Myometrial cell (primary cell): ENCODE measurements around the gene RPUSD2. TPM values are rescaled to one million over a fixed set of nuclear protein-coding genes. Genes with fewer than 3 reads are reported as not detected.

Source experiments
- total RNA-seq: library from RNA; depleted of rRNA; stranded (reverse); fragments of >200 nt; gene quantifications from 2 replicates; pipeline ENCODE4 v1.2.3, GENCODE V29; 2015

Gene RPUSD2, protein sequence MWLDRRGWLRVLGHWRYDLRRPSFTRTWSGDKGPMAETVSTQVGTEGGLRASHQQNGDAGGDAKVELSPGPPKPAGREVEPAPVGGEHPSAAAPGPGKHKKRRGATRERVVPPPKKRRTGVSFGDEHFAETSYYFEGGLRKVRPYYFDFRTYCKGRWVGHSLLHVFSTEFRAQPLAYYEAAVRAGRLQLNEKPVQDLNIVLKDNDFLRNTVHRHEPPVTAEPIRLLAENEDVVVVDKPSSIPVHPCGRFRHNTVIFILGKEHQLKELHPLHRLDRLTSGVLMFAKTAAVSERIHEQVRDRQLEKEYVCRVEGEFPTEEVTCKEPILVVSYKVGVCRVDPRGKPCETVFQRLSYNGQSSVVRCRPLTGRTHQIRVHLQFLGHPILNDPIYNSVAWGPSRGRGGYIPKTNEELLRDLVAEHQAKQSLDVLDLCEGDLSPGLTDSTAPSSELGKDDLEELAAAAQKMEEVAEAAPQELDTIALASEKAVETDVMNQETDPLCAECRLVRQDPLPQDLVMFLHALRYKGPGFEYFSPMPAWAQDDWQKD
- total RNA-seq: 12.4 and 18.1 TPM in 2 replicates

DNA sequence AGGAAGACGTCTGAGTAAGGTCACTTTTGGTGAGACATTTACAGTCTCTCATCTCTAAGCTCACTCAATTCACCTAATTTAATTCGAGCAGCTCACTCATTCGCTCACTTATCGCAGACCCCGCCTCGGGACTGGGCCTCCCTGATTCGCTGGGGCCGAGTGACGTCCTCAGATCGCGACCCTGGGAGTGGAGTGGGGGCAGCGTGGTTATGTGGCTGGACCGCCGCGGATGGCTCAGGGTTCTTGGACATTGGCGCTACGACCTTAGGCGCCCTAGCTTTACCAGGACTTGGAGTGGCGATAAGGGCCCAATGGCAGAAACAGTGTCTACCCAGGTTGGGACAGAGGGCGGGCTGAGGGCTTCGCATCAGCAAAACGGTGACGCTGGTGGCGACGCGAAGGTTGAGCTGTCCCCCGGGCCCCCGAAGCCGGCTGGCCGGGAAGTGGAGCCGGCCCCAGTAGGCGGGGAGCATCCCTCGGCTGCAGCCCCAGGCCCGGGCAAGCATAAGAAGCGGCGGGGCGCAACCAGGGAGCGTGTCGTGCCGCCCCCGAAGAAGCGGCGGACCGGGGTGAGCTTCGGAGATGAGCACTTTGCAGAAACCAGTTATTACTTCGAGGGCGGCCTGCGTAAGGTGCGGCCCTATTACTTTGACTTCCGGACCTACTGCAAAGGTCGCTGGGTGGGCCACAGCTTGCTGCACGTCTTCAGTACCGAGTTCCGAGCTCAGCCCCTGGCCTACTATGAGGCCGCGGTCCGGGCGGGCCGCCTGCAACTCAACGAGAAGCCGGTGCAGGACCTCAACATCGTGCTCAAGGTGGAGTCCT lies at the start of gene RPUSD2:
RPUSD2 (plus strand) TSS at position 171 of the 825 bp plus-strand sequence; CDS start at position 210, 39 bp downstream.

DNA sequence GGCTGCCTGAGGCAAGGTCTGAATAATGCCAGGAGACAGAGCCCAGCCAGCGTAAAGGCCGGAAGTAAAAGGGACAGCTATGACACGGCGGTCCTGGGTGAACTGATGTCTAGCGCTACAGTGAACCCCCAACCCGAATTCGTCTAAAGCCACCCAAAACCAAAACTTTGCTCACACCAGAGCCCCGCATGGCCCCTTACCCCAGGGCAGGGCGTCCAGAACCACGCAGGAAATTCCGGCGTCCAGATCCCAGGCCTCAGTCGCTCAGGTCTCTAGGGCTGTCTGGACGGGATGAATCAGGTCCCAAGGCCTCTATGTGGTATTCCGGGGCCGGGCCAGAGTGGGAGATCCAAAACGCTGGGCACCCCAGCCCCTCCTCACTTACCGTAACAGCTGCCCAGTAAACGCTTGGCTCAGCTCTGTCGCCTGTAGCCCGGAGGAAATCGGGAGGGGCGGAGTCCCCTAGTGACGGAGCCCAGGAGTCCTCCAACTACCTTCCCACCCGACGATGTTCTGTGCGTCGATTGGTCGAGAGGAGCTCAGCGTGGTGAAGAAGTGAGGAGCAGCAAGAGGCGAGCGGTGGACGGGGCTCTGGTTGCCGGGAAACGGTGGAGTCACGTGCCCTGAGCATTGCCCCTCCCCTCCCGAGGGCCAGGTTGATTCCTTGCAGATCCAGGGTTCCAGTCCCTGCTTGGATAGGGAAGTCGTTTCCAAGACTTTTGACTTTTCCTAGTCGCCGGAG lies 4.3 kb upstream of the RPUSD2 start, which contains the start of gene CCDC32:
CCDC32 (minus strand) TSS at position 452 of the 742 bp plus-strand sequence. CDS start 2,027 bp downstream, outside the sequence.

DNA sequence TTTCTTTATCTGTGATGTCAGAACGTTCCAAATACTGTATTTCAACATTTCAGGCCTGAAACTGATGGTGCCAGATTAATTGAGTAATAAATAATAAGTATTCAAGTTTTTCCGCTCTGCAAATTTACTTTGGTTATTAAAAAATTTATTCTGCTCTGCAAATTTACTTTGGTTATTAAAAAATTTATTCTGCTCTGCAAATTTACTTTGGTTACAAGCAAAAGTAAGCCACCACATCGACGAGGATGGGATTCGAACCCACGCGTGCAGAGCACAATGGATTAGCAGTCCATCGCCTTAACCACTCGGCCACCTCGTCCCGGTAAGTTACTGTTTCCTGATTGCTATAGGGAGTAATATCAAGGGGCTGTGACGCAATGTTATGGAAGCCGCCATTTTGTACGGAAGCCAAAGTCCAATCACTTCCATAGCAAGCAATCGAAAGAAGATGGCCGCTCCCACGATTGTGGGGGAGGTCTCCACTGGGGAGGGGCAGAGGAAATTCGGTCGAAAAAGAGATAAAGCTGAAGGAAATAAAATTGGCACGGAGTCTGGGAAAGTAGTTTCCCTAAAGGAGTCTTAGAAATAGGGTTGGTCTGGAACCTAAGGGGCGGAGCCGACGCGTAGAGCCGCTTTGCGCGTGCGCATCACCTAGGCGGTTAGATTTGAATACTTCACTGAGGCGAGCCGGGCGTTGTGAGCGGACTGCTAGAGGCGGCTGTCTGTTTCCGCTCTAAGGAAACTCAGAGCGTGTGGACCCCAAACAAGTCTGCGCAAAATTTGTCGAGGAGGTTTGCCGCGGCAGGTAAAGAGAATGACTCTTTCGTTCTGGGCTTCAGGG lies 24.7 kb downstream of the RPUSD2 start, which contains the start of gene KNL1:
KNL1 (plus strand) TSS at position 662 of the 841 bp plus-strand sequence. CDS start 8,683 bp downstream, outside the sequence.

Other genes starting within 250 kb of the RPUSD2 start
- gene INAFM2, start 245.6 kb upstream of the RPUSD2 start, total RNA-seq: 5.5 and 9.0 TPM in 2 replicates
- 5.2 and 5.3 TPM in 2 replicates for gene CCDC9B, start 228.4 kb upstream of the RPUSD2 start, total RNA-seq
- not detected in 2 replicates for gene PHGR1, start 218.3 kb upstream of the RPUSD2 start, total RNA-seq
- gene DISP2, start 211.1 kb upstream of the RPUSD2 start, total RNA-seq: under 0.01 and 0.35 TPM in 2 replicates
- gene KNSTRN, start 186.6 kb upstream of the RPUSD2 start, total RNA-seq: 43.2 and 47.3 TPM in 2 replicates
- gene IVD, start 163.5 kb upstream of the RPUSD2 start, total RNA-seq: 35.1 and 39.8 TPM in 2 replicates
- gene BAHD1, start 128.3 kb upstream of the RPUSD2 start, total RNA-seq: 9.4 and 11.2 TPM in 2 replicates
- 30.8 and 32.6 TPM in 2 replicates for gene CHST14, start 98.3 kb upstream of the RPUSD2 start, total RNA-seq
- gene CCDC32, start 4.3 kb upstream of the RPUSD2 start, total RNA-seq: 20.8 and 37.7 TPM in 2 replicates
- gene KNL1, start 24.9 kb downstream of the RPUSD2 start, total RNA-seq: 17.3 and 38.5 TPM in 2 replicates
- gene RAD51, start 125.9 kb downstream of the RPUSD2 start, total RNA-seq: 5.5 and 6.3 TPM in 2 replicates
- gene RMDN3, start 186.0 kb downstream of the RPUSD2 start, total RNA-seq: 21.1 and 23.4 TPM in 2 replicates
- gene GCHFR, start 194.8 kb downstream of the RPUSD2 start, total RNA-seq: 3.5 and 23.4 TPM in 2 replicates
- under 0.01 and 0.18 TPM in 2 replicates for gene C15orf62, start 200.7 kb downstream of the RPUSD2 start, total RNA-seq
- 33.0 and 49.9 TPM in 2 replicates for gene ZFYVE19, start 237.8 kb downstream of the RPUSD2 start, total RNA-seq
- gene DNAJC17, start 238.2 kb downstream of the RPUSD2 start, total RNA-seq: 28.0 and 65.2 TPM in 2 replicates